B cell (primary cell): ENCODE measurements around the gene ZFP3. TPM values are rescaled to one million over a fixed set of nuclear protein-coding genes. Genes with fewer than 3 reads are reported as not detected.

Source experiments
- ATAC-seq: fragments of 200-7000 bp; cut with Tn5 transposase; one replicate; pipeline ENCODE4 v1.10.0; 2021; ENCODE audit warnings: low read depth, mild to moderate bottlenecking, moderate number of reproducible peaks, moderate library complexity
- CTCF ChIA-PET: fragments of 350-600 bp; sonication (Branson Sonifier 250); formaldehyde crosslinking; loops from one replicate; lab custom pipeline; 2021; ENCODE audit warnings: antibody characterized with exemption, inconsistent platforms; lab: Charles Lee
- POLR2A ChIA-PET: fragments of 350-600 bp; sonication (Branson Sonifier 250); formaldehyde crosslinking; loops from one replicate; lab custom pipeline; 2021; ENCODE audit warnings: antibody characterized with exemption; lab: Charles Lee
- DNase-seq: peaks from one replicate; pipeline ENCODE4 v3.0.0; 2013
- H2AFZ ChIP-seq: 2 replicates; pipeline ENCODE4 v1.6.1; 2012; ENCODE audit warnings: mild to moderate bottlenecking, low read depth, low read length; ENCODE audit not compliant: insufficient read depth, poor library complexity, severe bottlenecking
- H3K27ac ChIP-seq, 2 donors: 1 replicate in 1 of 2; 2 replicates in 1 of 2; pipeline ENCODE4 v1.5.1; 2012 to 2013; ENCODE audit warnings: low read length in 2 of 2, mild to moderate bottlenecking in 2 of 2, moderate library complexity in 1 of 2
- H3K27me3 ChIP-seq, 4 experiments: fragments of 200-600 bp in 1 of 4; sonication (generic) in 1 of 4; replicated peaks in 1 of 4; 1 replicate in 2 of 4; 2 replicates in 2 of 4; pipeline versions ENCODE4 v1.6.1 to v1.7.0; 2013 to 2016; ENCODE audit warnings: low read length in 3 of 4, mild to moderate bottlenecking in 2 of 4, mixed read lengths in 1 of 4, moderate library complexity in 1 of 4; ENCODE audit not compliant: insufficient read depth in 4 of 4, control insufficient read depth in 3 of 4; ENCODE audit errors: control extremely low read depth in 1 of 4
- H3K36me3 ChIP-seq, 2 experiments: replicated peaks in 1 of 2; 1 replicate in 1 of 2; 2 replicates in 1 of 2; pipeline versions ENCODE4 v1.6.1 to v1.7.1; 2013; ENCODE audit warnings: low read length in 1 of 2; ENCODE audit not compliant: insufficient read depth in 2 of 2, control insufficient read depth in 1 of 2; ENCODE audit errors: control extremely low read depth in 1 of 2, extremely low read depth in 1 of 2
- H3K4me1 ChIP-seq, 2 donors: fragments of 200-600 bp in 1 of 2; sonication (generic) in 1 of 2; 1 replicate in 1 of 2; 2 replicates in 1 of 2; pipeline versions ENCODE4 v1.5.1 to v1.6.1; 2013 to 2017; ENCODE audit warnings: low read length in 2 of 2; ENCODE audit not compliant: control insufficient read depth in 2 of 2, insufficient read depth in 2 of 2
- H3K4me2 ChIP-seq: replicated peaks from 2 replicates; pipeline ENCODE3; 2012; ENCODE audit warnings: mild to moderate bottlenecking, low read depth, low read length; ENCODE audit not compliant: poor library complexity, severe bottlenecking
- H3K4me3 ChIP-seq, 5 experiments: fragments of 200-600 bp in 1 of 5; sonication (generic) in 1 of 5; 1 replicate in 3 of 5; 2 replicates in 2 of 5; pipeline versions ENCODE4 v1.5.1 to v1.7.0; 2011 to 2016; ENCODE audit warnings: low read length in 4 of 5, mild to moderate bottlenecking in 4 of 5, low read depth in 2 of 5, control low read depth in 1 of 5, moderate library complexity in 1 of 5; ENCODE audit not compliant: insufficient read depth in 1 of 5; ENCODE audit errors: control extremely low read depth in 1 of 5, extremely low read depth in 1 of 5
- H3K79me2 ChIP-seq: fragments of 200-600 bp; sonication (generic); one replicate; pipeline ENCODE4 v1.6.0; 2016; ENCODE audit warnings: low read length; ENCODE audit not compliant: control insufficient read depth, insufficient read depth
- H3K9ac ChIP-seq: fragments of 200-600 bp; sonication (generic); 2 replicates; pipeline ENCODE4 v1.6.1; 2017; ENCODE audit warnings: mild to moderate bottlenecking, low read length, moderate library complexity
- H3K9me3 ChIP-seq, 3 donors: one replicate each; pipeline versions ENCODE4 v1.6.1 to v1.7.1; 2013; ENCODE audit warnings: low read length in 2 of 3; ENCODE audit not compliant: control insufficient read depth in 2 of 3, insufficient read depth in 1 of 3; ENCODE audit errors: control extremely low read depth in 1 of 3
- H4K20me1 ChIP-seq: 2 replicates; pipeline ENCODE4 v1.6.0; 2012; ENCODE audit warnings: mild to moderate bottlenecking, low read length; ENCODE audit not compliant: insufficient read depth, control insufficient read depth, poor library complexity, severe bottlenecking
- H3K27ac Mint-ChIP-seq: one replicate; pipeline ENCODE4 v1.8.0; 2021; ENCODE audit warnings: mixed read lengths
- H3K27me3 Mint-ChIP-seq: one replicate; pipeline ENCODE4 v1.8.0; 2021; ENCODE audit warnings: mixed read lengths
- H3K4me1 Mint-ChIP-seq: one replicate; pipeline ENCODE4 v1.8.0; 2021; ENCODE audit warnings: mixed read lengths
- H3K4me3 Mint-ChIP-seq: one replicate; pipeline ENCODE4 v1.8.0; 2021; ENCODE audit warnings: mixed read lengths
- H3K9me3 Mint-ChIP-seq: one replicate; pipeline ENCODE4 v1.8.0; 2022; ENCODE audit warnings: mixed read lengths; ENCODE audit not compliant: insufficient read depth
- CTCF ChIP-seq: fragments of 200-600 bp; IDR thresholded peaks from one replicate; pipeline ENCODE4 v1.8.0; 2022; ENCODE audit warnings: antibody characterized with exemption, mild to moderate bottlenecking
- EZH2 ChIP-seq: IDR thresholded peaks from 2 replicates; pipeline ENCODE4 v1.6.1; 2012; ENCODE audit warnings: borderline replicate concordance, low read depth, mild to moderate bottlenecking, moderate library complexity, low read length; ENCODE audit not compliant: insufficient read depth, poor library complexity, severe bottlenecking
- WGBS: methylation state at CpG from one replicate; pipeline ENCODE4 v1.1.5; 2013; ENCODE audit warnings: missing lambda C conversion rate; ENCODE audit not compliant: insufficient coverage; 5-methylcytosine and 5-hydroxymethylcytosine counted together
- intact Hi-C: fragments of 100-400 bp; cut with micrococcal nuclease; formaldehyde crosslinking; loops from one replicate; pipeline ENCODE4 v1.10.0; 2022
- polyA plus RNA-seq: library from polyadenylated mRNA; depleted of rRNA; stranded (reverse); fragments of >200 nt; gene quantifications from 2 replicates; pipeline ENCODE4 v1.2.3, GENCODE V29; 2012
- total RNA-seq, 2 donors: library from RNA; stranded (reverse); fragments of 120-200 nt in 1 of 2; gene quantifications; 1 replicate in 1 of 2; 2 replicates in 1 of 2; pipeline versions ENCODE4 v1.2.3 to v1.2.4, GENCODE V29; 2013 to 2022

ZFP3 gene
- total and polyA plus RNA-seq, 2 donors (not counting 1 experiment from before 2014, with no cell fraction given) = 5.1 to 15.8 TPM

- peaks cover 10% of the 10 kb centered on the region for H3K27me3 Mint-ChIP-seq
- POLR2A ChIA-PET = interaction anchor here (0.8 kb wide), 1 partner anchor 33 kb away, joined by 4 read pairs; the partner anchor contains the start of gene ZFP3
These were observed 33.3 kb downstream of the ZFP3 start, which contains the start of gene ZNF232 for GRCh38 chr17:5111402-5112204. Gene ZNF232, minus strand, starts transcription at chr17:5111878. Its CDS starts 56 bp downstream, at chr17:5111822.

More at GRCh38 chr17:5111402-5112204, 33.3 kb downstream of the ZFP3 start, which contains the start of gene ZNF232:
- Mint-ChIP-seq H3K4me1 (peaks cover 25% of the 10 kb centered on the region), H3K9me3 (no peaks in the 10 kb centered on the region), H3K4me3 (peak within 1 kb of the TSS; percentile 86), H3K27ac (peak within 1 kb of the TSS; percentile 70)
- H3K4me1 ChIP-seq = peaks cover 15 to 20% of the 10 kb centered on the region in 2 donors
- TF ChIP-seq EZH2 (no peak), CTCF (no peak)
- H3K27ac ChIP-seq = peak within 1 kb of the TSS; percentile 62 to 74
- under 1% methylated on average over 65 of the region's 69 CpGs for whole genome bisulfite sequencing
- peak within 1 kb of the TSS; percentile 80 to 93 (median 88) for H3K4me3 ChIP-seq
- peaks cover 2 to 22% of the 10 kb centered on the region in 2 experiments for H3K36me3 ChIP-seq
- H3K27me3 ChIP-seq = peaks cover 0 to 16% (median 8%) of the 10 kb centered on the region in 4 experiments
- ATAC-seq = peak; percentile 91
- DNase-seq = peak; percentile 94
- peaks cover 22% of the 10 kb centered on the region for H3K79me2 ChIP-seq
- peak within 1 kb of the TSS; percentile 88 for H3K9ac ChIP-seq
- intact Hi-C loops = loop anchor here (1.0 to 10.0 kb wide), 6 partner anchors 14 to 303 kb away; partner anchors contain the start of genes CAMTA2, NUP88 and ZFP3
- CTCF ChIA-PET = interaction anchor here (1.1 to 2.3 kb wide), 3 partner anchors 21 to 80 kb away, joined by 3 to 10 read pairs (median 4); partner anchors contain the start of gene ZNF594
- H4K20me1 ChIP-seq = no peaks in the 10 kb centered on the region
- peak within 1 kb of the TSS; percentile 89 for H3K4me2 ChIP-seq
- peak within 1 kb of the TSS; percentile 100 for H2AFZ ChIP-seq
- peaks cover 0 to 11% (median 0%) of the 10 kb centered on the region in 3 donors for H3K9me3 ChIP-seq
